Stimulated activated CD8-positive, alpha-beta memory T cell treated with anti-CD3 and anti-CD28 coated beads, Interleukin-4, amount 100 ng/mL, for 48 hours (primary cell): ENCODE data around the gene MAP1B.
A peak's percentile ranks its signal among the peaks of the same experiment; 100 is the strongest.

Source experiments
- DNase-seq: peaks from one replicate; pipeline ENCODE4 v3.0.0-alpha.2; 2020

MAP1B gene

GRCh38 chr5:72134226-72134899 lies 27.1 kb downstream of the MAP1B start:
- DNase-seq = no peak

DNA sequence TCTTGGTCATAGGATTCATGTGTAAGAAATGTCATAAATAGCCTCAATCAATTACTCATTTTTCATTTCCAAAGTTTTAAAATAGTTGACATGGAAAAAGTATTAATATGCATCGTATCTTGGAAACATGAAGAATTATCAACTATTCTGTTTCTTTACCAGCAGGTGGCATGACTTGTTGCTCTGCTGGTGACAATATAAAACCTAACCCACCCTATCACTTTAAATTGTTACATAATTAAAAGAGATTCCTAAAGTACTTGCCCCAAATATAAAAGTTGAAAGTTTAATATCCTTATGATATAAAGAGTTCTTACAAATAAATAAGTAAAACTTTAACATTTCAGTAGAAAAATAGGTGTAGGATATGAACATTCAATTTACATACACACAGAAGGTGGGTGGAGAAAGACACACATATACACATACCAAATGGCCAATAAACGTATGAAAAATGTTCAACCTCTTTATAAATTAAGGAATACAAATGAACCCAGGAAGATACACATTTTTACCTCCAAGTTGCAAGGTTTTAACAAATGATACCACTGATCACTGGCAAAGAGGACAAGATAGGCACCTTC lies 30.6 kb downstream of the MAP1B start:
- no peak for DNase-seq

DNA sequence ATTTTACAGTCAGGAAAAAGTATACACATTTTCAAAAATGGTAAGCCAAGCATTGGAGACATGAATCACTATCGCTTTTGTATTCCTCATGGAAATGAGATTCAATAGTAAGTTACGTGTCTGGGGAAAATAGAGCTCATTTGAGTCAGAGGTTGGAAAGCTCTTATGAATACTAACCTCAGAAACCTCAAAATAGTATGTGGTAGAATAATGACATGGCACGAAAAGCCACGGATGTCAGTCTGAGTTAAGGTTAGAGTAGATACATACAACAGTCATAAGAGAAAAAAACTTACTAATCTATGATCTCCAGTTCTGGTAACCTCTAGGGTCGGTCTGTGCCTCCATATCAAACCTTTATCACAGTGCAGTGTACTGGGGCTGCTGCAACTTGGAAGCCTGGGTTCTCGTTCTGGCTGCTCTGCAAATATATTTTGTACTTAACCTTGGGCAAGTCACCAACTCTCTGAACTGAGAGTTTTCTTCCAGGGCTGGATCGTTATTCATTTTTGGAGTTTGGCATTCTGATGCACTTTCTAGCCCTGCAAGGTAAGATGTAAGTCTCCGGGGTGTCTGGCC lies 31.8 kb downstream of the MAP1B start:
- peak; percentile 33 for DNase-seq

- no peak for DNase-seq
These were observed 33.4 kb downstream of the MAP1B start for GRCh38 chr5:72140711-72141110.

GRCh38 chr5:72141440-72142355 lies 34.4 kb downstream of the MAP1B start:
- no peak for DNase-seq

- no peak for DNase-seq
These were observed 37.5 kb downstream of the MAP1B start for GRCh38 chr5:72144762-72145161.

GRCh38 chr5:72145348-72145747 lies 38.1 kb downstream of the MAP1B start:
- no peak for DNase-seq

DNA sequence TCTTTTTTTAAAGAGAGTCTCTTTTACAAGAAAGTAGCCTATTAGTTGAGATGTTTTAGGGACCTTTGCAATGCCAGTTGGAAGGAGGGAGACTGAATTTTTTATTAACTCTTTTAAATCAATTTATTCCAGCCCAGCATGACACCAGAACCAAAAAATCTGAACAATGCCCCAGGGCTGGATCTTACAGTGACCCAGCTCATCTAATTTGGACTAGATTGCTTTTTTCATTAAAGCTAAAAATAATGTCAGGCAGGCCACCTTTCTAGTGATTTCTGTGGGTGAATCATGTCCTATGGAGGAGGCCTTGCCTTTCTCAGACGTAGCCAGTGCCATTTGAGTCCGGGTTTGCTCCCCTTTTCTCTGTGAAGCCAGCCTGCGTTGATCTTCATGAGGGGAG lies 38.8 kb downstream of the MAP1B start:
- DNase-seq = no peak

DNA sequence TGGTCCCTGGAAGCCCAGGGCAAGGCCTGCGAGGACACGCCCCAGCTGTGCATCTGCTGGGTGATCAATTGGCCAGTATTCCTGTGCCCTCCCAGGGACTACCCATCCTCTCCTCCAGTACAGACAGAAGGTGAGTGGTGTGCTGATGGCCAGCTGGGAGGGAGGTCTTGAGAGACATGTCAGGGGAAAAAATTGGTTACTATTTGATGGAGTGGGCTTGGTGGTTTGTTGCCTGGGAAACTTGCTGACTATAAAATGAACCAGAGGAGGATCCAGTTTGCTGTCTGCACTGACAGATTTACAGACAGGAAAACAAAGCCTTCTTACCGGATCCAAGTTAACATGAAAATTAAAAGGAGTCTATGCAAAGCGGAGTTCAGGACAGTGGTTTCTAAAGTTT lies 40.3 kb downstream of the MAP1B start:
- DNase-seq = no peak

- no peak for DNase-seq
These were observed 42.5 kb downstream of the MAP1B start for GRCh38 chr5:72149742-72150141.

DNA sequence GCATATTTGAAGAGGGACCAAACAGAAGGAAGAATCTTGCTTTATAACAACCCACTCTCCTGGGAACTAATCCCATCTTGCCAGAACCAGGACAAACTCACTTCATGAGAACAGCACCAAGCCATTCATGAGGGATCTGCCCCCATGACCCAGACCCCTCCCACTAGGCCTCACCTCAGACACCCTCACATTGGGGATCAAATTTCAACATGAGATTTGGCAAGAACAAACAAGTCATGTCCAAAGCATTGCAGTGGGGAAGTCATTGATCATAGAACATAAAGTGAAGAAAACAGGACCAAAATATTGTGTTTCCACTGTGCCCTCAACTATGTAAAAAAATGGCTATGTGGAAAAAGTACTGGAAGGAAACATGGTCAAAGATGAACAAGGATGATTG lies 43.9 kb downstream of the MAP1B start:
- DNase-seq = no peak

GRCh38 chr5:72151646-72152045 lies 44.4 kb downstream of the MAP1B start:
- DNase-seq = no peak

DNA sequence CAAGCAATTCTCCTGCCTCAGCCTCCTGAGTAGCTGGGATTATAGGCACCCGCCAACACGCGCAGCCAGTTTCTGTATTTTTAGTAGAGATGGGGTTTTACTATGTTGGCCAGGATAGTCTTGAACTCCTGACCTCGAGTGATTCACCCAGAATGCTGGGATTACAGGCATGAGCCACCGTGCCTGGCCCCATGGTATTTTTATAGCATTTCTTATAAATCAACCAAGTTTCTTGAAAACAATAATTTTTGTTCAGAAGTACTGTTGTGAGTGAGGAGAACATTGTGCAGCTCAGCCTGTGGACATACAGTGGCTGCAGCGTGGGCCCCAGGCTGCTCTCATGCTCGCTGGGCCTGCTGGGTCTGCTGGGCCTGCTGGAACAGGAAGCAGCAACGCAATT lies 45.3 kb downstream of the MAP1B start:
- no peak for DNase-seq

DNA sequence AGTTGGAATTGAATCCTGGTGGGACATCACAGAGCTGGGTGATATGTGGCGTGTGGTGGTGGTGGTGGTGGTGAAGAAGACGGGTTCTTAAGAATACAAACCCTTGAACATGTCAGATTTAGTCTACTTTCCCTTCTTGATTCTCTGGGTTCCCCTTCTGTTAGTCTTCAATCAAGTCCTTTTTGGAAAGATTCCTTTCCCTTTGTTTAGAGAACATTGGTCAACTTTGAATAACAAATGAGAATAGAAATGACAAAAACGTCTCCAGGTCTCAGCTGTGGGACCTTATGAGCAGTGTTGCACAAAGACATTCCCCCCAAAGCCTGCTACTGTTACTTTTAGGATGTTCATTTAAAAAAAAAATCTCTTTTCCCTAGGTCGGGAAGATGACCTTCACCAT lies 46.3 kb downstream of the MAP1B start:
- DNase-seq = no peak

DNA sequence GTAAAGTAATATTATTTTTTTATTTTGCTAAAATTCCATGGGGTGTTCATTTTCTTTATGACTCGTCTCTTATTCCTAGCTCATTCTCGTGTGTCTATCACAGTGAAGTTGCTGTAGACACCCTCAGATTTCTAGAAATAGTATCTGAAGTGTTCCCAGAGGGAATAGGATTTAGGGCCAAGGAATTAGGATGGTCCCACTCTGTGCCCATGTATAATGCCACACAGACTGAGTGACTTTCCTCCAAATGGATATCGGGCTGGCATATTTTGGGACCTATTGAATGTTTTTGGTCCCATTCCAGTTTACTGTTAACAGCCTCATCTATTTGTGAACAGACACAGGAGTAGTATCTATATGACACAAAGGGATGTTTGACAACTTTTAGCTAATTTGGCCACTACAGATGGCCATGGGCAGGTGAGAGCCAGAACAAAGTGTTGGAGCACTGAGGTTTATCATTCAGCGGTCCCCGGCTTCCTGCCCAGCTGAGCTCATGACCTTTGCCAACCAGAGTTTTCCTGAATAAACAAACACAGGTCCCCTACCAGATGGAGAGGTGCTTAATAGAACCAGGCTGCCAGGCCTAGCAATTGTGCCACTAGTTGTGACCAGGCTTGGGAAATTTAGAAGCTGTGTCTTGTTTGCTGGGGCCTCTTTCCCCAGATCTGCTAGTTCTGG lies 46.9 kb downstream of the MAP1B start:
- no peak for DNase-seq

DNA sequence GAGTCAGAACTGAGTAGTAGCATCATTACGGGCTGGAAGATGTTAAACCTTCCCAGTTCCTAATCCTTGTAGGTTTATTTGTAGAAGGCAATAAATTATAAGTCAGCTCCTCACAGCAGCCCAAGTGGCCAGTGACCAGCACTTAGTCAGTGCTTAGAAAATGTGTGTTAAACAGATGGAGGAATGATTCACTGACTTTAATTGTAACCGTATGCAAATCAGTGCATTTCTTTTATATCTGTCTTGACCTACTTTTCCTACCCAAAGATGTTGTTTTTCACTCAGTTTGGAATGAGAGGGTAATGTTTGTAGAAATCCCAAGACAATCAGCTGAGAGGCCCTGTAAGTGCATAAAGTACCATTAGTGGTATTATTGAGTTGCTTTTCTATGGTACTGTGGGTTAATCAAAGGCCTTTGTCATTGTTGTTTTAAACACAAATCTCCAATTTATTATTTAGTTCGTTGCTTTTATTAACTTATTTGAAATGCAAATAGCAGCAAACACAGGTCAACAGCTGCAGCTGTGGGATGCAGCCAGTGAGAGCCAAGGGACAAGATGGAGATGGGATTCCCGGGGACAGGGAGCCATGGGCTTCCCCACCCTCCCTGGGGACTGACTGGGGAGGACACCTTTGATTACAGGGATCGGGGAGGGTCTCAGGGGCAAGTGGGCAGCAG lies 49.8 kb downstream of the MAP1B start:
- no peak for DNase-seq

- no peak for DNase-seq
These were observed 50.3 kb downstream of the MAP1B start for GRCh38 chr5:72157625-72157962.

GRCh38 chr5:72159501-72159911 lies 52.2 kb downstream of the MAP1B start:
- no peak for DNase-seq

DNA sequence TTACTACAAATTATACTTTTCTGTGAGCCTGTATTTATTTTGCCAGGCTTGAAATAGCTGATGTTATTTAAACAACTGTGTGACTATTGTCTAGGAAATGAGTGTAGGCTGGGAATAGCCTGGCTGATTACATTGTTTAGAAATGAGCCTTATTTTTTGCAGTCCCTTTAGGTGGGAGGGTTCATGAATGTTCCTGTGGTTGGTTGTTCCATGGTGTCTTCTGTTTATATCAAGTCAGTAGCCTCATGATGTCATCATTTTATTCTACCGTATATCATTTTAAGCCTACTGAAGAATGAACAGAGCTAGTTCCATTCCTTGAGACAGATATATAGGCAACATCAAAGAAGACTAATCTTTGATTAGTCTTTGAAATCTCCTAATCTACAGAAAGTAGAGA lies 53.1 kb downstream of the MAP1B start:
- no peak for DNase-seq

DNA sequence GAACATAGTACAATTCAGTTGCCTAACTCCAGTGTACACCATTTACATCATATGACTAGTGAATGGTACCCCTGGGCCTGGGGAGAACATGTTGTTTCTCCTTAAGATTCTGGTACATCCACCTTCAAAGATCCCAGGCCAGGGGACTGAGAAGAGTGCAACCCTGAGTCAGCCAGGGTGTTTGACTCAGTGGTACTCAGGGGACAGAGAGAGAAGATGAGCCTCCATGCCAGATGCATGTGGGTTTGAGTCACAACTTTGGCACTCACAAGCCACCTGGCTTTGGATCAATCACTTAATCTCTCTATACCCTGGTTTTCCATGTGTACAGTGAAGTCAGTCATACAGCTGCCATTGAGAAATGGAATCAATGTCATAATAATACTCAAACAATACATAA lies 53.7 kb downstream of the MAP1B start:
- no peak for DNase-seq

- no peak for DNase-seq
These were observed 54.7 kb downstream of the MAP1B start for GRCh38 chr5:72161951-72162350.

- no peak for DNase-seq
These were observed 56.2 kb downstream of the MAP1B start for GRCh38 chr5:72163349-72163983.
